Smooth muscle cell (in vitro differentiated cells): ENCODE measurements around the gene MS4A10. TPM values are rescaled to one million over a fixed set of nuclear protein-coding genes. Genes with fewer than 3 reads are reported as not detected.

Source experiments
- DNase-seq: peaks from one replicate; lab custom pipeline; 2025; ENCODE audit not compliant: unreplicated experiment; lab: John Stamatoyannopoulos, UW
- H2AFZ ChIP-seq: fragments of 200-600 bp; sonication (generic); 2 replicates; pipeline ENCODE4 v1.6.0; 2016; ENCODE audit warnings: antibody characterized with exemption, low read depth, mild to moderate bottlenecking
- H3F3A ChIP-seq: fragments of 200-600 bp; sonication (generic); 2 replicates; pipeline ENCODE4 v1.6.0; 2017; ENCODE audit warnings: antibody characterized with exemption, low read depth
- H3K27ac ChIP-seq: fragments of 200-600 bp; sonication (generic); 2 replicates; pipeline ENCODE4 v1.5.1; 2016; ENCODE audit warnings: low read depth, mild to moderate bottlenecking
- H3K27me3 ChIP-seq: fragments of 200-600 bp; sonication (generic); 2 replicates; pipeline ENCODE4 v1.6.1; 2016; ENCODE audit warnings: low read depth, mild to moderate bottlenecking
- H3K36me3 ChIP-seq: fragments of 200-600 bp; sonication (generic); 2 replicates; pipeline ENCODE4 v1.5.1; 2016; ENCODE audit warnings: low read depth
- H3K4me1 ChIP-seq: fragments of 200-600 bp; sonication (generic); 2 replicates; pipeline ENCODE4 v1.5.1; 2016; ENCODE audit warnings: low read depth
- H3K4me2 ChIP-seq: fragments of 200-600 bp; sonication (generic); 2 replicates; pipeline ENCODE4 v1.6.0; 2016; ENCODE audit warnings: mild to moderate bottlenecking
- H3K4me3 ChIP-seq: fragments of 200-600 bp; sonication (generic); 2 replicates; pipeline ENCODE4 v1.5.1; 2016; ENCODE audit warnings: mild to moderate bottlenecking
- H3K79me2 ChIP-seq: fragments of 200-600 bp; sonication (generic); 2 replicates; pipeline ENCODE4 v1.6.0; 2016; ENCODE audit warnings: low read depth, mild to moderate bottlenecking
- H3K9ac ChIP-seq: fragments of 200-600 bp; sonication (generic); 2 replicates; pipeline ENCODE4 v1.6.0; 2016; ENCODE audit warnings: low read depth
- H3K9me3 ChIP-seq: fragments of 200-600 bp; sonication (generic); replicated peaks from 2 replicates; pipeline ENCODE4 v1.5.1; 2016; ENCODE audit warnings: low read depth
- H4K20me1 ChIP-seq: fragments of 200-600 bp; sonication (generic); 2 replicates; pipeline ENCODE4 v1.6.0; 2016; ENCODE audit warnings: low read depth
- CTCF ChIP-seq: fragments of 200-600 bp; sonication (generic); IDR thresholded peaks from 2 replicates; pipeline ENCODE4 v1.5.1; 2017; ENCODE audit warnings: borderline replicate concordance, mild to moderate bottlenecking, antibody characterized with exemption; ENCODE audit not compliant: insufficient read depth, poor library complexity, severe bottlenecking
- WGBS: methylation state at CpG from one replicate; pipeline ENCODE4 v1.1.7; 2016; ENCODE audit warnings: low lambda C conversion rate; 5-methylcytosine and 5-hydroxymethylcytosine counted together
- polyA plus RNA-seq: library from polyadenylated mRNA; unstranded; fragments of >200 nt; fragmentation: Nextera tagmentation; extraction: Ambion mirVana; gene quantifications from 2 replicates; pipeline ENCODE4 v1.2.1, GENCODE V29; 2016
- total RNA-seq: library from RNA; depleted of rRNA; stranded (reverse); fragments of >200 nt; gene quantifications from 2 replicates; pipeline ENCODE4 v1.2.3, GENCODE V29; 2014

The MS4A10 gene
- total and polyA plus RNA-seq, 2 experiments from 2014 or later = not detected

DNA sequence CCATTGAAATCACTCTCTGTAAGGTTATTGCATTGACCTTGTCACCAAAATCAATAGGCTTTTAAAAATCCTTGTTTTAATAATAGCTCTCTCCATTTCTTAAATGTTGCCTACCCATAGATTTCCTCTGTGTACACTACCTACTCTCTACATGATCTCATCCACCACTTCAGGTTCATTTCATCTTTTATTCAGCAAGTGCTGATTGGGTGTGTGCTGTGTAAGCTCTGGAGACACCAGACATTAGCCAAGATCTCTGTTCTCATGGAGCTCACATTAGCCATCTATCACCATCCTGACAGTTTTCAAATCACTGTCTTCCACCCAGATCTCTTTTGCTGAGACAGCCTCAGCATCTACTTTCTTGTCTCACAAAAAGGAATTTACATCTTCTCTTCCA is 4.4 kb upstream of the MS4A10 start:
- Histone ChIP-seq H3K9me3 (no peaks in the 10 kb centered on the region), H3K4me2 (no peak overlapping the region), H2AFZ (no peak overlapping the region), H3K79me2 (no peaks in the 10 kb centered on the region), H3K36me3 (no peaks in the 10 kb centered on the region), H4K20me1 (no peaks in the 10 kb centered on the region), H3K4me3 (no peak overlapping the region), H3K4me1 (no peaks in the 10 kb centered on the region), H3K27ac (no peak overlapping the region), H3K9ac (no peak overlapping the region), H3K27me3 (peaks cover 5% of the 10 kb centered on the region), H3F3A (no peaks in the 10 kb centered on the region)
- TF ChIP-seq CTCF = no peak
- no peak for DNase-seq

- Histone ChIP-seq H3K4me1 (no peaks in the 10 kb centered on the region), H3K9me3 (no peaks in the 10 kb centered on the region), H3K36me3 (no peaks in the 10 kb centered on the region), H3K27ac (no peak overlapping the region), H2AFZ (no peak overlapping the region), H3K9ac (no peak overlapping the region), H3K27me3 (peaks cover 5% of the 10 kb centered on the region), H3K4me2 (no peak overlapping the region), H3K4me3 (no peak overlapping the region), H3F3A (no peaks in the 10 kb centered on the region), H3K79me2 (no peaks in the 10 kb centered on the region), H4K20me1 (no peaks in the 10 kb centered on the region)
- 82% methylated on average over 7 of the region's 7 CpGs for WGBS
- TF ChIP-seq CTCF = no peak
- DNase-seq = no peak
Measured at GRCh38 chr11:60781286-60781980, 3.7 kb upstream of the MS4A10 start.

DNA sequence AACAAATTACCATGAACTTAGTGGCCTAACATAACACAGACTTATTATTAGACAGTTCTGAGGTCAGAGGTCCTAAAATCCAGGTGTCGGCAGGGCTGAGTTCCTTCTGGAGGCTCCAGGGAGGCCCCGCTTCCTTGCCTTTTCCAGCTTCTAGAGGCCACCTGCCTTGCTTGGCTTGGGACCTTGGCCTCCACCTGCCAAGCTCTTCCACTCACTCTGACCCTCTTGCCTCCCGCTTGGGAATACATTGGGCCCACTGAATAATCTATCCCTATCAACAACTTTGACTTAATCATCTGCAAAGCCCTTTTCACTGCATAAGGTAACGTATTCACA is 3.2 kb upstream of the MS4A10 start:
- Histone ChIP-seq H2AFZ (no peak overlapping the region), H3K27me3 (peaks cover 5% of the 10 kb centered on the region), H3K36me3 (no peaks in the 10 kb centered on the region), H3K9ac (no peak overlapping the region), H3K4me1 (no peaks in the 10 kb centered on the region), H3K27ac (no peak overlapping the region), H4K20me1 (no peaks in the 10 kb centered on the region), H3K9me3 (no peaks in the 10 kb centered on the region), H3F3A (no peaks in the 10 kb centered on the region), H3K79me2 (no peaks in the 10 kb centered on the region), H3K4me2 (no peak overlapping the region), H3K4me3 (no peak overlapping the region)
- no peak for DNase-seq
- 91% methylated on average over 4 of the region's 4 CpGs for WGBS
- no peak for TF ChIP-seq CTCF
